ACC112 (cell line): ENCODE data around the gene AFAP1.

Experiments
- H2AFZ ChIP-seq: fragments of 200-600 bp; sonication (generic); one replicate; pipeline ENCODE4 v1.6.0; 2017; ENCODE audit warnings: antibody characterized with exemption, low read length; ENCODE audit not compliant: unreplicated experiment
- H3K27ac ChIP-seq: fragments of 200-600 bp; sonication (generic); 2 replicates; pipeline ENCODE4 v1.5.1; 2014; ENCODE audit warnings: low read depth, mild to moderate bottlenecking, antibody characterized with exemption, low read length, moderate library complexity
- H3K27me3 ChIP-seq: fragments of 200-600 bp; sonication (generic); 2 replicates; pipeline ENCODE4 v1.6.1; 2014; ENCODE audit warnings: mild to moderate bottlenecking, antibody characterized with exemption, low read length, moderate library complexity, mixed read lengths; ENCODE audit not compliant: insufficient read depth
- H3K36me3 ChIP-seq: fragments of 200-600 bp; sonication (generic); 2 replicates; pipeline ENCODE4 v1.6.1; 2016; ENCODE audit warnings: mild to moderate bottlenecking, antibody characterized with exemption, low read length, moderate library complexity, mixed read lengths; ENCODE audit not compliant: insufficient read depth
- H3K4me1 ChIP-seq: fragments of 200-600 bp; sonication (generic); one replicate; pipeline ENCODE4 v1.6.1; 2016; ENCODE audit warnings: low read length, mixed read lengths; ENCODE audit not compliant: insufficient read depth, unreplicated experiment, control insufficient read depth
- H3K4me3 ChIP-seq: fragments of 200-600 bp; sonication (generic); 2 replicates; pipeline ENCODE4 v1.5.1; 2014; ENCODE audit warnings: mild to moderate bottlenecking, low read depth, low read length
- H3K79me2 ChIP-seq: fragments of 200-600 bp; sonication (generic); one replicate; pipeline ENCODE4 v1.6.0; 2016; ENCODE audit warnings: low read length; ENCODE audit not compliant: control insufficient read depth, unreplicated experiment, insufficient read depth

Gene AFAP1

DNA sequence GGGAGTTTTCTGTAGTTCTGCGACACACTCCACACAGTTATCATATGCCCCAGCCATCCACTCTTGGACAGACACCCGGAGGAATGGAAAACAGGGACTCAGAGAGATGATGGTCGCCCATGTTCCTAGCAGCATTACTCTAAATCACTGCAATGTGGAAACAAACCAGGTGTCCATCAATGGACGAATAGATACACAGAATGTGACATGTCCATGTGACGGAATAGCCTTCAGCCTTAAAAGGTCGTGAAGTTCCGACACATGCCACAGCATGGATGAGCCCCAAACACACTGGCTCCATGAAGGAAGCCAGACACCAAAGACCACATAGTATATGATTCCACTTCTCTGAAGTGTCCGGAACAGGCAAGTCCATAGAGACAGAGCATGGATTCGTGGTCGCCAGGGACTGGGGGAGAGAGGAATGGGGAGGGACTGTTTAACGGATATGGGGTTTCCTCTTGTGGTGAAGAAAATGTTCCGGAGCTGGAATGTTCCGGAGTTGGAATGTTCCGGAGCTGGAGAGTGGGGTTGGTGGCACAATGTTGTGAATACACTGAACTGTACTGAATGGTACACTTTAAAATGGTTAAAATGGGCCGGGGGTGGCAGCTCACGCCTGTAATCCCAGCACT, 28.7 kb upstream of the AFAP1 start:
- H2AFZ ChIP-seq, result no peak overlapping the region
- peaks cover 29% of the 10 kb centered on the region for H3K4me1 ChIP-seq
- H3K27me3 ChIP-seq, result no peaks in the 10 kb centered on the region
- no peak overlapping the region for H3K4me3 ChIP-seq
- no peaks in the 10 kb centered on the region for H3K79me2 ChIP-seq
- no peaks in the 10 kb centered on the region for H3K36me3 ChIP-seq
- H3K27ac ChIP-seq, result no peak overlapping the region

DNA sequence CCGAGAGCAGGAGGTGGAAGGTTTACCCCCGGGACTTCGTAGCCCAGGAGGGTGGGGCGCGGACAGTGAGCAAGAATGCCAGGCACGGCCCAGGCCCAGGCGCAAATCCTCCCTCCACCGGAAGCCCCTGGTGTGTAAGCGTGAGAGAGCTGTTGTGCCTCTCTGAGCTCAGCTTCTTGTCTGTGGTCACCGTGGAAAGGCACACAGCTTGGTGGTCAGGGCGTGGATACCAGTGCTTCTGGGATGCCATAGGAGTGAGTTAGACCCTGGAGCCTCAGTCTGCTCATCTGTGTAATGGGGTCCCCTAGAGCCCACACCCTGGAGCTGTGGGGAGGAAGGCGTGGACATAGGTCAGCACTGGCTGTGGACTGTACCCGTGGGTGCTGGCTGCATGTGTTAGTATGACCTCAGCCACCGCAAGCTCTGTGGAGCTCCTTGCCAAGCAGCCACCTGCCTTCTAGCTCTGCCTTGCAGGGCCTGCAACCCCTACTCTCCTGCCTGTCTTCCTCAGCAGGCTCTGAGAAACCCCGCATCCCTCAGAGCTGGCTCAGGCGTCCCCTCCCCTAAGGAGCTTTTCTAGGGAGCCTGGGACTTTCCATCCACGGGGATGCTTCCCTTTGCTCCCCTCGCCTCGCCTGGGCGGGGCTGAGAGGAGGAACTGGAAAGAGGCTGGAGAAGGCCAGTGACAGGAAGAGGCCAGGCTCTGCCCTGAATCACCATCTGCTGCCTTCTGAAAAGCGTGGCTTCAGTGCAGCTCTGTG, 28.0 kb upstream of the AFAP1 start:
- Histone ChIP-seq H2AFZ (no peak overlapping the region), H3K27me3 (no peaks in the 10 kb centered on the region), H3K4me1 (peaks cover 29% of the 10 kb centered on the region)

DNA sequence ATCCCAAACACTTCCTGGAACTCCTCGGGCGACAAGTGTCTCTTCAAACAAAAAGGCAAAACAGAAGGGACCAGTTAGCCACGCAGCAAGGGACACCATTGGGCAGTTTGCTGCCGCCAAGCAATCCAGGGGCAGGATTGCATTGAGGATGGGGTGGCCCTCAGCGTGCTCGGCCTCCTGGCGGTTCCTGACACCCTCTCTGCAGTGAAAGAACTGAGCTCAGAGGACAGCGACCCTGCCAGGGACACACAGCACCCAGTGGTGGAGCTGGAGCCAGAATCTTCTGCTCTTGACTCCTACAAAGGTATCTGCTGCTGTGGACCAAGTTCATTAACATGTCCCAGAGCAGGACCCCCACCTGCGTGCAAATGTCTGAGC, 27.4 kb upstream of the AFAP1 start:
- no peak overlapping the region for H3K27ac ChIP-seq
- H3K4me3 ChIP-seq, result no peak overlapping the region
- H3K4me1 ChIP-seq, result peaks cover 29% of the 10 kb centered on the region
- H3K27me3 ChIP-seq, result no peaks in the 10 kb centered on the region
- no peaks in the 10 kb centered on the region for H3K36me3 ChIP-seq
- no peak overlapping the region for H2AFZ ChIP-seq
- H3K79me2 ChIP-seq, result no peaks in the 10 kb centered on the region

More for the DNA sequence above, 28.0 kb upstream of the AFAP1 start:
- Histone ChIP-seq H3K79me2 (no peaks in the 10 kb centered on the region), H3K36me3 (no peaks in the 10 kb centered on the region), H3K27ac (no peak overlapping the region), H3K4me3 (no peak overlapping the region)

DNA sequence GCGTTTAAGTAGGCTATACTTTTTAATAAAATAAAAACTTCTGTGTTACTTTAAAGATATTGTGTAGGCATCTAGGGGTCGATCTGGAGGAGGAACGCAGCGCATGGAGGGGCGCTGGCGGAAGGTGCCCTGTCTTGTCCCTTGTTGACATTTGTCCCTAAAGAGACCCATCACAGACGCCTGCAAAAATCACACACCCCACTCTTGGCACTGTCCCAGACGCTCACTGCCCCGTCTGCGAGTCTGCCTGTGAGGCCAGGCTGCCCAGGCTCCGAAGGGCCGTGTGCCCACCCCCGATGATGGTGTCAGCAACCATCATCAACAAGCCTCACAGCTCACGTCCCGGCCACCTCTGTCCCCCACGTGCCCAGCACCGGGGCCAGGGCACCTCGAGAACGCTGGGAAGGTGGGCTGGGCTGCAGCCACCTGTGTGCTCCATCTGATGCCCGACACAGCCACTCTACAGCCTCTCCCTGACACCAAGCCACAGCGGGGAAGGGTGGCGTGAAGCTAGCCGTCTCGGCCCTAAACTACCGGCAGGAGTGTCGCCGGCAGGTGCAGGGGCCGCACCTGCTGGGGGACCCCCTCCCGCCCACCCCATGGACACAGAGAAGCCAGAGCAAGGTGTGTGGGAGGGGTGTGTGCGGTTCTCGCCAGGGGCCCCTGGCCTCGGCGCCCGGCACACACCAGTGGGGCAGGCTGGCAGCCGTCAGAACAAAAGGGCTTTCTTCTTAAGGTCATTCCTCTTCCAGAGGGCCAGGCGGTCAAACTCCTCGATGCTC, 26.8 kb upstream of the AFAP1 start:
- H3K4me1 ChIP-seq, result peaks cover 32% of the 10 kb centered on the region
- no peaks in the 10 kb centered on the region for H3K79me2 ChIP-seq
- H3K27me3 ChIP-seq, result no peaks in the 10 kb centered on the region
- H3K4me3 ChIP-seq, result no peak overlapping the region
- H2AFZ ChIP-seq, result no peak overlapping the region
- no peaks in the 10 kb centered on the region for H3K36me3 ChIP-seq
- no peak overlapping the region for H3K27ac ChIP-seq

DNA sequence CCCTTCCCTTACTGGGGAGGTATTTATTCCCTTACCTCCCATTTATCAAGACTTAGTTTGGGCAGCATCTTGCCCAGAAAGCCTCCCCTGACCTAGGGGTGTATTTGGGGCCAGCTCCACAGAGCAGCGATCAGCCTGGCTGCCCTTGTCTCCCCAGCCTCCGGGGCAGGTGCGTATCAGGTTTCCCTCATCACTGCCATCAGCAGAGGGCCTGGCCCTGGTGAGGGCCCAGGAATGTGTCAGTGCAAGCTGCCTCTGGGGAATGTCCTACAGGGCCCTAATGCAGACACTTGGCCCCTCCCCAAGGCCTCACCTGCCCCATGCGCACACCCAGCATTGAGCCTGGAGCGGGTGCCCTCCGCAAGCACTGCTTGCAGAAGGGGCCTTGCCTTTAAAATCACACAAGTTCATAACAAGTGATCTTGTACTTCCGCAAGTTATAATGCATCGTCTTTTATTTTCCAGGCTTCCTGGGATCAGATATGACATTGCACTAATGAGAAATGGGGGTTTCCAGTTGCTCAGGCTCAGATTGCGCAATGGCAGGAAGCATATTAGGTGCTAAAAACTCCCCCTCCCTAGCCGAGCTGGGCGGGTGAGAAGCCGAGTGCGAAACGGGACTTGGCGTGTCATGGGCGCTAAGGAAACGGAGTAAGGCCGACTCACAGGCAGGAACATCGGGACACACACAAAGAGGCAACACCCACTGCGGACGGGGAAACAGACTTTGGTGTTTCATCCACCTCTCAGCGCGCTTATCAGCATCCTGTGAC, 25.4 kb upstream of the AFAP1 start:
- no peak overlapping the region; the same call in 1 of the 2 replicates for H3K27ac ChIP-seq

DNA sequence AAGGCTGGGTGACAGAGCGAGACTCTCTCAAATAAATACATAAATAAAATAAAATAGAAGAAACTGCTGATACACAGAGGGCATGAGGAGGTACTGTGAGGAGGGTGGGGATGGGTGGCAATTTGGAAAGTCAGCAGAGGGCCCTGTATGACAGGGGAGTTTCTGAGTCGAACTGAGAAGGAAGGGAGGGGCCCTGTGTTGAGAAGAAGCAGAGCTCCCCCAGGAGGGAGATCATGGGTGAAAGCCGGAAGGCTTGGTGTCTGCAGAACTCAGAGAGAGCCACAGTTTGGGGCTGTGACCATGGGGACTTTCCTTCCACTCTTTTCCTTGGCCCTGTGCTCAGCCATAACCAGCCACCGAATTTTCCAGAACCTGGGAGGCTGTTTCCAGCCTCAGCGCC, 24.8 kb upstream of the AFAP1 start:
- no peaks in the 10 kb centered on the region for H3K27me3 ChIP-seq
- H3K4me3 ChIP-seq, result no peak overlapping the region
- H3K4me1 ChIP-seq, result peaks cover 40% of the 10 kb centered on the region
- no peak overlapping the region; the same call in 1 of the 2 replicates for H3K27ac ChIP-seq
- H2AFZ ChIP-seq, result no peak overlapping the region
- no peaks in the 10 kb centered on the region for H3K79me2 ChIP-seq
- H3K36me3 ChIP-seq, result no peaks in the 10 kb centered on the region

More for the DNA sequence above, 25.4 kb upstream of the AFAP1 start:
- H3K79me2 ChIP-seq, result no peaks in the 10 kb centered on the region
- H3K4me3 ChIP-seq, result no peak overlapping the region
- H2AFZ ChIP-seq, result no peak overlapping the region
- no peaks in the 10 kb centered on the region for H3K27me3 ChIP-seq
- H3K4me1 ChIP-seq, result peaks cover 43% of the 10 kb centered on the region
- H3K36me3 ChIP-seq, result no peaks in the 10 kb centered on the region

DNA sequence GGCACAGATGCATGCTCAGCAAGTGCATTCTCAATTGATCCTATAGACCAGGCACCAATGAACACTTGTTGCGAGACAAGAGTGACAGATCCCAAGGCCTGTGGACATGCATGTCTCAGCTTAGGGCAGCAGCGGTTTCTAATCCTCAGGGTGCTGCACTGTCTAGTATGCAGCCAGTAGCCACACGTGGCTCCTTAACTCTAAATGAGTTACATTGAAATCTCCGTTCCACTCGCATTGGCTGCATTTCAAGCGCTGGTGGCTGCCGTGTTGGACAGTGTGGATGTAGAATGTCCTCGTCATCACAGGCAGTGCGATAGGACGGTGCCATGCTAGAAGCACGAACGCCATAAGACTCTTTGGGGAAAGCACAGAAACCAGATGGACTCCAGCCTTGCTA, 24.0 kb upstream of the AFAP1 start:
- no peaks in the 10 kb centered on the region for H3K36me3 ChIP-seq
- H3K27me3 ChIP-seq, result no peaks in the 10 kb centered on the region
- no peaks in the 10 kb centered on the region for H3K79me2 ChIP-seq
- H3K4me1 ChIP-seq, result peaks cover 36% of the 10 kb centered on the region
- no peak overlapping the region for H3K4me3 ChIP-seq
- H3K27ac ChIP-seq, result no peak overlapping the region
- H2AFZ ChIP-seq, result no peak overlapping the region

DNA sequence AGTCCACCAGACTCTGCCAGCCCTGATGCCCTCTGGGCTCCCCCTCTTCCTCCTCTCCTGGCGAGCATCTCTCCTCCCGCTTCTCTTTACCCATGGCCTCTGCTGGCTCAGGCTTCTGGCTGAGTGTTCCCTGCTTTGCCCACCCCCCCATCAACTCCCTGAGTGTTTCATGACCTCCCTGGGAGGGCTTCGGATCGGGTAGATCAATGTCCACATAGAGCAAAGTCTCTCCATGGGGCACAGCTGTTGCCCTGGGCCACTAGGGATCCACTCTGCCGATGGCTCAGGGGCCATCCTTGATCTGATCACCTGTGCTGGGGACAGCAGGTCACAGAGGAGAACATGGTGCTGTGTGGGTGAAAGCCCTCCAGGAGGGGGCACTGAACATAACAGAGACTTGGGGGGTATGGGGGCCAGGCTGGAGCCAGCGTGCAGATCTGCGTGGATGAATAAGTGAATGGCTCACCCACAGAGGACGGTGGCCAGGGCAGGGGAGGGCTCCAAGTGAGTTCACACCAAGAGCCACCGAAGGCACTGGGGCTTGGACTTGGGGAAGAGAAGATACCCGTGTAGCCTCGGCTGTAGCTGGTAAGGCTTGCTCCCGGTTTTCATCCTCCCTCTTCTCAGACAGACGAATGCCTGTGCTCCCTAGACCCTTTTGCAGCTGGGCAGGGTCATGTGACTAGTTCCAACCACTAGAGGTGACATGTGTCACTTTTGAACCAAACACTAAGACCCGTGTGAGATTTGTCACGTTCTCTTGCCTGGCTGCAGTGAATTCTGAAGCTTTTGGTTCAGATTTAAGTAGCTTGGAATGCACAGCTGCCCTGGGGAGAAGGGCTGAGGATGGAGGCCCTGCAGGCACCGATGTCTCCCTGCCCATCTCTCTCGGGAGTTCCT, 23.2 kb upstream of the AFAP1 start:
- Histone ChIP-seq H2AFZ (no peak overlapping the region), H3K27me3 (no peaks in the 10 kb centered on the region), H3K79me2 (no peaks in the 10 kb centered on the region), H3K27ac (no peak overlapping the region), H3K4me1 (peaks cover 33% of the 10 kb centered on the region), H3K4me3 (no peak overlapping the region), H3K36me3 (no peaks in the 10 kb centered on the region)

DNA sequence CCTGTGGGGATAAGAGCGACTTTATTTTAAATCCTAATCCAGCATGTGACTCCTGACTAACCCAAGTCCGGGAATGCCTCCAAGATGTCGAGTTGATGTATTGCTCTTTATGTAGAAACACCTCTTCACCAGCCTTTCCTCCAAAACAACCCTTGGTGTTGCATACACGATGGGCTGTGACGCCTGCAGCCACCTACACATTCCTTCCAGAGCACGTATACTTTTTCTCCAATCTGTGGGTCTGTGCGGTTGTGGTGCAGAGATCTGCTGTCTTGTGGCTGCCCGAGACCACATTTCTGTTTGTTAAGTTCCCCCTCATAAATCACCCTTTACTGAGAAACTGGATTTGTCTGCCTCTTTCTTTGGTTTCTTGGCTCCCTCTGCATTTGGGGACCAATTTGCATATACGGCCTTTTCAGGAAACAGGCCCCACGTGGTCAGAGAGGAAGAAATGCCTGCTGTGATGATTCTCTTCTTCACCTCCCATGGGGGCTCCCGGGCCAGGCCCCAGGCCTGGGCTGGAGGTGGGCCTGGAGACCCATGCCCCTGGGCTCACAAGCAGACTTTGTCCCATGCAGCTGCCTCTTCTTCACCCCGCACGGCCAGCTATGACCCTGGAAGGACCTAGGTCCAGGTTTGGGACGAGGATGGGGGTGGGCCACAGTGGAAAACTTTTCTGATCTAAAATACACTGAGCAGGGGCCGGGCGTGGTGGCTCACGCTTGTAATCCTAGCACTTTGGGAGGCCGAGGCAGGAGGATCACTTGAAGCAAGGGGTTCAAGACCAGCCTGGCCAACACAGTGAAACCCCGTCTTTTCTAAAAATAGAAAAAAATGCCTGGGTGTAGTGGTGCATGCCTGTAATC, 21.4 kb upstream of the AFAP1 start:
- Histone ChIP-seq H3K27ac (peak overlapping the region; percentile 85), H2AFZ (peak overlapping the region; percentile 56), H3K4me1 (peaks cover 41% of the 10 kb centered on the region), H3K36me3 (no peaks in the 10 kb centered on the region), H3K27me3 (no peaks in the 10 kb centered on the region), H3K4me3 (no peak overlapping the region), H3K79me2 (no peaks in the 10 kb centered on the region)
